ENCODE measurements around the gene ERVV-1. TPM values are rescaled to one million over a fixed set of nuclear protein-coding genes. Genes with fewer than 3 reads are reported as not detected.
"Not testable (repeated sequence)": the region's sequence is repeated elsewhere in the genome, so short reads cannot be mapped to it uniquely, and the experiment has no call there.

The ERVV-1 gene
- total RNA-seq, 2 experiments from 2014 or later = not detected

DNA sequence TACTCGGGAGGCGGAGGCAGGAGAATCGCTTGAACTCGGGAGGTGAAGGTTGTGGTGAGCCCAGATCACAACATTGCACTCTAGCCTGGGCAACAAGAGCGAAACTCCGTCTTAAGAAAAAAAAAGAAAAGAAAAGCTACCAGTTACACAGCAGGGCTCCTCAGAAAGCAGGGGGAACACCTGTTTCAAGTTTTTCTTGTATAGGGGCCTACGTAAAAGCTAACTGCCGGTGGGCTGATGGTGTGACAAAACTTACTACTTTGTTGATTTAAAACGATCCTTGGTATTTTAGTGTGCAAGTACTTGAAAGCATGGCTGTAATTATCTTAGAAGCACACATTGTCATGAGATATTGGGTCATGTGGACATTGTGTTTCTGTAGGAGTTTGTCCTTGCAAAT is 15.7 kb upstream of the ERVV-1 start:
- peaks cover 3% of the 10 kb centered on the region for H3K36me3 Mint-ChIP-seq (ENCODE audit: low read depth)
- POLR2A ChIA-PET = no interaction called here
- H3K4me3 Mint-ChIP-seq = no peak overlapping the region
- ATAC-seq = no peak
- peaks cover 4% of the 10 kb centered on the region for H3K27me3 Mint-ChIP-seq (ENCODE audit: low read depth)
- no peak for DNase-seq
- H3K9me3 Mint-ChIP-seq (ENCODE audit: insufficient read depth) = peaks cover 15% of the 10 kb centered on the region
- CTCF ChIA-PET = no interaction called here
- H3K27ac Mint-ChIP-seq = no peak overlapping the region
- peaks cover 7% of the 10 kb centered on the region for H3K4me1 Mint-ChIP-seq (ENCODE audit: low read depth)

DNA sequence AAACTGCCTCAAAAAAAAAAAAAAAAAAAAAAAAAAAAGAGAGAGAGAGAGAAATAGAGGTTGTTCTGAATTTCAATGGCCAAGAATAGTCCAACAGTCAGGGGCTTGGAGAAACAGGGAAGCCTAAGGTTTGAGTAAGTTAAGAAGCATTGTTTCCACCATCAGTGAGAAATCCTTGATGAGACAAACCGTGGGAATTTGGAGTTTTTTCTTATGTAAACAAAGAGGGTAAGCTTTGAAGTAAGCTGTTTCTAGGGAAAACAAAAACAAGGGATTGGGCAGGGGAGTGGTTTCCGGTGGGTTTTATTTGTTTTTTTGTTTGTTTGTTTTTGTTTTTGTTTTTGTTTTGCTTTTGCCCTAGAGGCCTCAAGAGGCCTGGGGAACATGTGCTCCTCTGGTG is 11.2 kb upstream of the ERVV-1 start:
- Mint-ChIP-seq H3K9me3 (ENCODE audit: insufficient read depth) (peaks cover 23% of the 10 kb centered on the region), H3K27me3 (ENCODE audit: low read depth) (peaks cover 4% of the 10 kb centered on the region), H3K36me3 (ENCODE audit: low read depth) (peaks cover 3% of the 10 kb centered on the region), H3K27ac (no peak overlapping the region), H3K4me1 (ENCODE audit: low read depth) (no peaks in the 10 kb centered on the region), H3K4me3 (no peak overlapping the region)
- DNase-seq (no peak), ATAC-seq (no peak)
- ChIA-PET POLR2A (no interaction called here), CTCF (no interaction called here)

DNA sequence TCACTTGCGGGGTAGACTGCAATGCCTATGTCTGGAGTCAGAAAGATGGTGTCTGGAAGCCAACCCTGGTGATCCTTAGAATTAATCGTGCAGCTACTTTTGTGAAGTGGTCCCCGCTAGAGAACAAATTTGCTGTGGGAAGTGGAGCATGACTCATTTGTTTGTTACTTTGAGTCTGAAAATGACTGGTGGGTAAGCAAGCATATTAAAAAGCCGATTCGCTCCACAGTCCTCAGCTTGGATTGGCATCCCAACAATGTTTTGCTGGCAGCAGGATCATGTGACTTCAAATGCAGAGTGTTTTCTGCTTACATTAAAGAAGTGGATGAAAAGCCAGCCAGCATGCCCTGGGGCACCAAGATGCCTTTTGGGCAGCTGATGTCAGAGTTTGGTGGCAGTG is 9.5 kb upstream of the ERVV-1 start:
- no peaks in the 10 kb centered on the region for H3K27me3 Mint-ChIP-seq (ENCODE audit: low read depth)
- ChIA-PET POLR2A (no interaction called here), CTCF (no interaction called here)
- no peaks in the 10 kb centered on the region for H3K36me3 Mint-ChIP-seq (ENCODE audit: low read depth)
- no peak overlapping the region for H3K4me3 Mint-ChIP-seq
- no peak overlapping the region for H3K27ac Mint-ChIP-seq
- peaks cover 14% of the 10 kb centered on the region for H3K9me3 Mint-ChIP-seq (ENCODE audit: insufficient read depth)
- DNase-seq = no peak
- no peaks in the 10 kb centered on the region for H3K4me1 Mint-ChIP-seq (ENCODE audit: low read depth)
- ATAC-seq = no peak

DNA sequence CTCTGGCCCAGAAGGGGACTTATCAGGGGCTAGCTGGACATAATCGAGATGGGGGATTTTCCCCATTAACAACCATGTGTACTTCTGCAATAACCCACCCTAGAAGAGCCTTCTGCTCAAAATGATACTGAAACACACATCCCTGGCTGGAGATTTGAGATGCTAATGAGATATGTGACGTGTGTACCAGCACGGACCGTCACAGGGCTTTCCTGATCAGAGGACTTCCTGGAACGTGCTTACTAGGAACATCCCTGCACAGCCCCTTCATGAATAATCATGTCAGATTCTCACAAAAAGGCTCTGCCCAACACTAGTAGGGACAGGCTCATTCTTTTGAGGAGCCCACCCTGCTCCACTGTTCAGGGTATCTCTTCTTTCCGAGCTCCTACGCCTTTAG is 6.5 kb upstream of the ERVV-1 start:
- ChIA-PET POLR2A (no interaction called here), CTCF (no interaction called here)
- no peak for ATAC-seq
- no peak for DNase-seq
- Mint-ChIP-seq H3K9me3 (ENCODE audit: insufficient read depth) (peaks cover 16% of the 10 kb centered on the region), H3K27ac (no peak overlapping the region), H3K36me3 (ENCODE audit: low read depth) (no peaks in the 10 kb centered on the region), H3K4me3 (no peak overlapping the region), H3K27me3 (ENCODE audit: low read depth) (no peaks in the 10 kb centered on the region), H3K4me1 (ENCODE audit: low read depth) (no peaks in the 10 kb centered on the region)

DNA sequence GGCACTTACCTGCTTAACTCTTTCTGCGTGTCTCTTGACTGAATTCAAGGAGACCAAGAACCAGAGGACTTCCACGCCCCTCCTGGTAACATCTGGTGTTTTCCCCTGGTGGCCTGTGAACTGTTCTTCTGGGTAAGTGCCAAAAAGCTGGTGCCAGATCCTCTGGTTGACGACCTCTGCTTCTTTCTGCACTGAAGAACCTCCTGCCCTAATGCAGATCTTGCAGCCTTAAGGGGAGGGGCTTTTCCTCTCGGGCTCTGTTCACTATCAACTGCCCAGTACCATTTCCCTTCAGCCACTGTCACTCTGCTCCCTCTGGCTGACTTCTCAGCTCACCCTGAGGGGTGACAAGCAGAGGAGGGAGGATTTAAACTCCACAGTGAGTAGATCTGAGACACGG is 6.1 kb upstream of the ERVV-1 start:
- Mint-ChIP-seq H3K36me3 (ENCODE audit: low read depth) (no peaks in the 10 kb centered on the region), H3K27ac (no peak overlapping the region), H3K4me3 (no peak overlapping the region), H3K27me3 (ENCODE audit: low read depth) (no peaks in the 10 kb centered on the region), H3K9me3 (ENCODE audit: insufficient read depth) (peaks cover 16% of the 10 kb centered on the region), H3K4me1 (ENCODE audit: low read depth) (no peaks in the 10 kb centered on the region)
- DNase-seq = no peak
- CTCF ChIA-PET = no interaction called here
- POLR2A ChIA-PET = no interaction called here
- ATAC-seq = no peak

DNA sequence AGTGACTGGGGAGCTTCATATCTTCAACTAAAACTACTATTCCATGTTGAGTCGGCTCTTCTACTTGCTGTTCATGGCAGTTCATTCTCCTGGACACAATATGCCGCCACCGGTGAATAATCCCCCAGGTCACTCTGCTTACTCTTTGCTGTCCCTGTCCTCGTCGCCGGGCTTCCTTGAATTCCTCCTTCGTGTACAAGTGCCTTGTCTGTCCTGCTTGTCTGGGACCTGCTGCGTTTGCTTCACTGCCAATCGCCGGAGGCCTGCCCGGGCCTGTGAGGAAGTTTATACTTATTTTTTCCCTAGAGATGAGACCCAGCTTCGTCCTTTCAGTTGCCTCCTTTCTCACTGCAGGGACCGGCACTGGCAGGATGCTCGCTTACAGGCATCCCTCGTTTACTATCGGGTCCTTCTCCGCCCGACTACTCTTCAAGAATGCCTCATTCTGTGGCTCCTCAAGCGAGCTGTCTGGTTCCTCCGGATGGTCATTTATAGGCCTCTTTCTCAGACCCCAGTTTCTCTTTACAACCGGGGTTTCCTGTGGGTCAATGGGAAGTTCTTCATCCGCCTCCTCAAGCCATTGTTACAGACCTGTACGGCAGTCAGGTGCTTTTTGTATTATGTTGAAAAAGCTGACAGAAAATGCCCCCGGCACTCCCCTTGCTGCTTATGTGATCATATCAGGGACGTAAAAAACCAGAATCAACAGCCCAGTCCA is 5.5 kb upstream of the ERVV-1 start:
- CTCF ChIA-PET = no interaction called here
- H3K9me3 Mint-ChIP-seq (ENCODE audit: insufficient read depth) = peaks cover 16% of the 10 kb centered on the region
- ATAC-seq (no peak), DNase-seq (no peak)
- H3K27ac Mint-ChIP-seq = no peak overlapping the region
- POLR2A ChIA-PET = no interaction called here
- no peaks in the 10 kb centered on the region for H3K27me3 Mint-ChIP-seq (ENCODE audit: low read depth)
- no peak overlapping the region for H3K4me3 Mint-ChIP-seq
- no peaks in the 10 kb centered on the region for H3K36me3 Mint-ChIP-seq (ENCODE audit: low read depth)
- H3K4me1 Mint-ChIP-seq (ENCODE audit: low read depth) = no peaks in the 10 kb centered on the region

DNA sequence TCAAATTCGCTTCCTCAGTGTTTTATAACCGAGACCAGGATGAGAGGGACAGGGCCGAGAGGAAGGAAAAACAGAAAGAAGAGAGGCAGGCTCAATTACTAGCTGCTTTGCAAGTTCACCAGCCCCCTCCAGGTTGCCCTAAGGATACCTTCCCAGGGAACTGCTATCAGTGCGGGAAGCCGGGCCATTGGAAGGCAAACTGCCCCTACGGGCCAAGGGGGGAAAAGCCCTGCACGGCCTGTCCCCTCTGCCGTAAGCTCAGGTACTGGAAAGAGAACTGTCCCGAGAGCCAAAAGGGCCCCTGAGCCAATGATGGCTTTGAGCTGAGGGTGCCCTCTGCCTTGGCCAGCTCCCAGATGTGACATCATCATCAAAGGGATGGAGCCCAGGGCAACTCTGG is 3.2 kb upstream of the ERVV-1 start:
- Mint-ChIP-seq H3K4me3 (no peak overlapping the region), H3K27ac (no peak overlapping the region), H3K27me3 (ENCODE audit: low read depth) (no peaks in the 10 kb centered on the region), H3K9me3 (ENCODE audit: insufficient read depth) (peaks cover 16% of the 10 kb centered on the region), H3K36me3 (ENCODE audit: low read depth) (no peaks in the 10 kb centered on the region), H3K4me1 (ENCODE audit: low read depth) (no peaks in the 10 kb centered on the region)
- ChIA-PET POLR2A (no interaction called here), CTCF (interaction anchor here (1.8 kb wide), 1 partner anchor 10 kb away, joined by 5 read pairs; no protein-coding TSS in a partner anchor)
- DNase-seq (no peak), ATAC-seq (no peak)

DNA sequence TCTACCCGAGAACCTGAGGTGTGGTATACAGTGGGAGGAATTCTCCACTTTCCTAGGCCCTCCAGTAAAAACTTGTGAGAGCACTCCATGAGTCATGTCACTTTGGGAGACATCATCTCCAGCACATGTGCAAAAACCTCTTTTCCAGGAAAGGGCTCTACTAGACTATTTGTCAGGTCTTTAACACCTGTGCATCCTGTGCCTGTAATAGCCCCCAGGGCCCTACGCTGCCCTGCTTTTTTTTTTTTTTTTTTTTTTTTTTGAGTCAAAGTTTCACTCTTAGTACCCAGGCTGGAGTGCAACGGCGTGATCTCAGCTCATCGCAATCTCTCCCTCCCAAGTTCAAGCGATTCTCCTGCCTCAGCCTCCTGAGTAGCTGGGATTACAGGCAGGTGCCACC is 1.7 kb upstream of the ERVV-1 start:
- ATAC-seq = no peak
- DNase-seq = no peak
- Mint-ChIP-seq H3K9me3 (ENCODE audit: insufficient read depth) (peaks cover 21% of the 10 kb centered on the region), H3K27me3 (ENCODE audit: low read depth) (no peaks in the 10 kb centered on the region), H3K4me3 (no peak overlapping the region), H3K4me1 (ENCODE audit: low read depth) (no peaks in the 10 kb centered on the region), H3K27ac (no peak overlapping the region), H3K36me3 (ENCODE audit: low read depth) (no peaks in the 10 kb centered on the region)
- ChIA-PET CTCF (no interaction called here), POLR2A (no interaction called here)

DNA sequence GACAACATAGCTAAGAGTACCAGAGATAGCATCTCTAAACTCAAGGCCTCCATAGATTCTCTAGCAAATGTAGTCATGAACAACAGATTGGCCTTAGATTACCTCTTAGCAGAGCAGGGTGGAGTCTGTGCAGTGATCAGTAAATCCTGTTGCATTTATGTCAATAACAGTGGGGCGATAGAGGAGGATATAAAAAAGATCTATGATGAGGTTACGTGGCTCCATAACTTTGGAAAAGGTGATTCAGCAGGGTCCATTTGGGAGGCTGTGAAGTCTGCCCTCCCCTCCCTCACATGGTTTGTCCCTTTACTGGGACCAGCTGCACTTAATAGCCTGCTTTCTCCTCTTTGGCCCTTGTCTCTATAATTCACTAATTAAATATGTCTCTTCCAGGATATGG is 1.4 kb downstream of the ERVV-1 start:
- ATAC-seq (no peak), DNase-seq (no peak)
- Mint-ChIP-seq H3K36me3 (ENCODE audit: low read depth) (no peaks in the 10 kb centered on the region), H3K4me1 (ENCODE audit: low read depth) (no peaks in the 10 kb centered on the region), H3K27me3 (ENCODE audit: low read depth) (no peaks in the 10 kb centered on the region), H3K9me3 (ENCODE audit: insufficient read depth) (peaks cover 43% of the 10 kb centered on the region), H3K27ac (no peak overlapping the region), H3K4me3 (no peak overlapping the region)
- POLR2A ChIA-PET = no interaction called here
- CTCF ChIA-PET = no interaction called here

DNA sequence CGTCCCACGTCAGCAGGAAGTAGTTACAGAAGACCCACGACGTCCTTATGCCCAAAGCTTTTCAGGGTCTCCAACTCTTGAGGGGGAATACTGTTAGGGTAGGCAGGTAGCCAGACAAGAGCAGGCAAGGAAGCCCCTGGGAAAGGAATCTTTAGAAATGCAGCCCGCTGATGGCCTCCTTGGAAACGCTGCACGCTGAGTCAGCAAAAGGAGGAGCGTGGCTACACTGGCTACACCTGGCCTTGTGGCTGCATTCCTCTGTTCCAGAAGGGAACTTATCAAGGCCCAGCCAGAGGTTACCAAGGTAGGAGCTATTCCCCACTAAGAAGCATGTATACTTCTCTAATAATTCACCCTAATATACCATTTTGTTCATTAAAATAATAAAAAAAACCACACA is 2.0 kb downstream of the ERVV-1 start:
- ChIA-PET CTCF (no interaction called here), POLR2A (no interaction called here)
- Mint-ChIP-seq H3K27ac (no peak overlapping the region), H3K36me3 (ENCODE audit: low read depth) (no peaks in the 10 kb centered on the region), H3K4me3 (no peak overlapping the region), H3K9me3 (ENCODE audit: insufficient read depth) (peaks cover 48% of the 10 kb centered on the region), H3K4me1 (ENCODE audit: low read depth) (no peaks in the 10 kb centered on the region), H3K27me3 (ENCODE audit: low read depth) (no peaks in the 10 kb centered on the region)
- DNase-seq (no peak), ATAC-seq (no peak)

DNA sequence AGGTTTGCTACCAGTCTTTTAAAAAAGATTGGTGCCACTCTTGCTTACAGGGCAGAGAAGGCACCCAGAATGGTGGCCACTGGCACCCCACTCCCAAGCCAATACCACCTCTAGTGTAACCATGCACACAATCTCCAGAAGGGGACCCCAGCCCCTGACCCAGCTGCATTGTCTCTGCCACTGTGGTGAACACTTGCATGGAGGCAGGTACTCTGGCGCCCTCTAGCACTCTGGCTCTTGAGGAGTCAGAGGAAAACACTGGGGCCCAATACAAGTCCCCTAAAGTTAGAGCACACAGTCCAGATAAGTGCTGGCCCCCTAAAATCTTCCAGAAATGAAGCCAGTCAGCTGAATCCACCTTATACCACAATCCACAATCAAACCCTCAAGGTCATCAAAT is 6.0 kb downstream of the ERVV-1 start:
- CTCF ChIA-PET = no interaction called here
- Mint-ChIP-seq H3K36me3 (ENCODE audit: low read depth) (no peaks in the 10 kb centered on the region), H3K4me1 (ENCODE audit: low read depth) (no peaks in the 10 kb centered on the region), H3K9me3 (ENCODE audit: insufficient read depth) (peaks cover 43% of the 10 kb centered on the region), H3K27ac (no peak overlapping the region), H3K27me3 (ENCODE audit: low read depth) (no peaks in the 10 kb centered on the region), H3K4me3 (no peak overlapping the region)
- ATAC-seq (no peak), DNase-seq (peak; percentile 25)
- POLR2A ChIA-PET = no interaction called here

DNA sequence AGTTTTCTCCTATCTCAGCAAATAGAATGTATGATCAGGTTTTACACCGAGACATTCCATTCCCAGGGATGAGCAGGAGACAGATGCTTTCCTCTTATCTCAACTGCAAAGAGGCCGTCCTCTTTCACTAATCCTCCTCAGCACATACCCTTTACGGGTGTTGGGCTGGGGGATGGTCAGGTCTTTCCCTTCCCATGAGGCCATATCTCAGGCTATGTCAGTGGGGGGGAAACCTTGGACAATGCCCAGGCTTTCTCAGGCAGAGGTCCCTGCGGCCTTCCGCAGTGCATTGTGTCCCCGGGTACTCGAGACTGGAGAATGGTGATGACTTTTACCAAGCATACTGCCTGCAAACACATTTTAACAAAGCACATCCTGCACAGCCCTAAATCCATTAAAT is 14.6 kb downstream of the ERVV-1 start:
- H3K27ac Mint-ChIP-seq; CTCF ChIA-PET; H3K4me3 Mint-ChIP-seq; ATAC-seq; POLR2A ChIA-PET; H3K4me1 Mint-ChIP-seq (ENCODE audit: low read depth); DNase-seq; H3K36me3 Mint-ChIP-seq (ENCODE audit: low read depth); H3K27me3 Mint-ChIP-seq (ENCODE audit: low read depth): not testable (repeated sequence)
- H3K9me3 Mint-ChIP-seq (ENCODE audit: insufficient read depth) = peaks cover 55% of the 10 kb centered on the region

DNA sequence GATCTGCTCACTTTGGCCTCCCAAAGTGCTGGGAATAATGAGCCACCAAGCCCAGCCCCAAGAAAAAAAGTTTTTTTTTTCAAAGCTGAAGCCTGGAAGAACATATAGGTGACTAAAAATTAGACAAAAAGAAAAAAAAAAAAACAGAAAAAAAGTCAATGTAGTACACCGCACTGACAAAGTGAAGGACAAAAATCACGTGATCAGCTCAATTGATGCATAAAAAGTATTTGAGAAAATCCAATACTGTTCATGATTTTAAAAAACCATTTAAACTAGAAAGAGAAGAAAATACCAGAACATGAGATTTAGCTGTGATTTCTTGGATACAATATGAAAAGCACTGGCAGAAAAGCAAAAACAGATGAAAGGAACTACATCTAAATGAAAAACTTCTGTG is 20.3 kb downstream of the ERVV-1 start:
- H3K4me3 Mint-ChIP-seq = no peak overlapping the region
- no peaks in the 10 kb centered on the region for H3K4me1 Mint-ChIP-seq (ENCODE audit: low read depth)
- peaks cover 11% of the 10 kb centered on the region for H3K36me3 Mint-ChIP-seq (ENCODE audit: low read depth)
- H3K9me3 Mint-ChIP-seq (ENCODE audit: insufficient read depth) = peaks cover 37% of the 10 kb centered on the region
- POLR2A ChIA-PET = no interaction called here
- ATAC-seq (no peak), DNase-seq (no peak)
- no peak overlapping the region for H3K27ac Mint-ChIP-seq
- no peaks in the 10 kb centered on the region for H3K27me3 Mint-ChIP-seq (ENCODE audit: low read depth)
- CTCF ChIA-PET = no interaction called here

Data from activated CD8-positive, alpha-beta T cell treated with anti-CD3 and anti-CD28 coated beads, Interleukin-2, amount 10 ng/mL, durations not matched to agents 7 days and 5 days (primary cell).